NCI-H1105 (cell line): Measurements from ENCODE around the gene MICAL2.
A peak's percentile ranks its signal among the peaks of the same experiment; 100 is the strongest.

Source experiments
- DNase-seq: peaks from one replicate; lab custom pipeline; 2025; lab: John Stamatoyannopoulos, UW

MICAL2 gene

GRCh38 chr11:12273618-12273995 lies 163.2 kb downstream of the MICAL2 start:
- no peak for DNase-seq

- no peak for DNase-seq
Observed at GRCh38 chr11:12274056-12274455, 163.7 kb downstream of the MICAL2 start.

GRCh38 chr11:12274558-12275197 lies 164.3 kb downstream of the MICAL2 start:
- no peak for DNase-seq

GRCh38 chr11:12275818-12276217 lies 165.4 kb downstream of the MICAL2 start:
- DNase-seq, result no peak

GRCh38 chr11:12276356-12276755 lies 166.0 kb downstream of the MICAL2 start:
- peak; percentile 94 for DNase-seq

- peak; percentile 44 for DNase-seq
Observed at GRCh38 chr11:12276831-12277475, 166.6 kb downstream of the MICAL2 start.

- DNase-seq, result no peak
Observed at GRCh38 chr11:12278766-12279671, 168.6 kb downstream of the MICAL2 start.

GRCh38 chr11:12279672-12280108 lies 169.3 kb downstream of the MICAL2 start:
- no peak for DNase-seq

- no peak for DNase-seq
Observed at GRCh38 chr11:12280199-12280837, 169.9 kb downstream of the MICAL2 start.

GRCh38 chr11:12280838-12281565 lies 170.6 kb downstream of the MICAL2 start:
- no peak for DNase-seq

GRCh38 chr11:12281571-12282478 lies 171.4 kb downstream of the MICAL2 start:
- DNase-seq, result peak; percentile 68

- no peak for DNase-seq
Observed at GRCh38 chr11:12282676-12283075, 172.3 kb downstream of the MICAL2 start.

GRCh38 chr11:12284316-12285050 lies 174.1 kb downstream of the MICAL2 start:
- DNase-seq, result no peak

GRCh38 chr11:12285106-12285505 lies 174.7 kb downstream of the MICAL2 start:
- no peak for DNase-seq

GRCh38 chr11:12285811-12286222 lies 175.4 kb downstream of the MICAL2 start:
- DNase-seq, result no peak

- no peak for DNase-seq
Observed at GRCh38 chr11:12286606-12287005, 176.2 kb downstream of the MICAL2 start.

- no peak for DNase-seq
Observed at GRCh38 chr11:12287009-12287373, 176.6 kb downstream of the MICAL2 start.

- DNase-seq, result peak; percentile 30
Observed at GRCh38 chr11:12287374-12288211, 177.2 kb downstream of the MICAL2 start.
